Prostate gland (tissue), 2 donors: ENCODE data around the gene FBRSL1.

Experiments
- CTCF ChIP-seq, 4 experiments: fragments of 200-600 bp in 2 of 4; fragments of 450-650 bp in 2 of 4; sonication (generic) in 2 of 4; IDR thresholded peaks; 1 replicate in 3 of 4; 2 replicates in 1 of 4; pipeline ENCODE4 v1.5.1; 2016 to 2019; ENCODE audit warnings: antibody characterized with exemption in 4 of 4, mild to moderate bottlenecking in 2 of 4, moderate library complexity in 2 of 4
- POLR2A ChIP-seq: fragments of 450-650 bp; IDR thresholded peaks from one replicate; pipeline ENCODE4 v1.6.1; 2016; ENCODE audit warnings: antibody characterized with exemption, mild to moderate bottlenecking
- POLR2AphosphoS5 ChIP-seq: sonication (generic); formaldehyde crosslinking; IDR thresholded peaks from one replicate; pipeline ENCODE4 v1.6.1; 2017; ENCODE audit warnings: antibody characterized with exemption

GRCh38 chr12:132510111-132510724 is 20.3 kb downstream of the FBRSL1 start:
- TF ChIP-seq CTCF (IDR thresholded peaks at IDR 0.05): no peak
- no peak for TF ChIP-seq POLR2AphosphoS5
- no peak for TF ChIP-seq POLR2A
